H4 (cell line): ENCODE measurements around the gene IGSF21. TPM values are rescaled to one million over a fixed set of nuclear protein-coding genes. Genes with fewer than 3 reads are reported as not detected.

Source experiments
- DNase-seq: peaks from one replicate; pipeline ENCODE4 v3.0.0-alpha.2; 2015; ENCODE audit warnings: low spot score
- total RNA-seq: library from RNA; depleted of rRNA; stranded (reverse); fragments of >200 nt; shearing (Covaris generic); gene quantifications from 2 replicates; pipeline ENCODE4 v1.2.3, GENCODE V29; 2014

The IGSF21 gene
- total RNA-seq, 1 experiment from 2014 or later: not detected

DNA sequence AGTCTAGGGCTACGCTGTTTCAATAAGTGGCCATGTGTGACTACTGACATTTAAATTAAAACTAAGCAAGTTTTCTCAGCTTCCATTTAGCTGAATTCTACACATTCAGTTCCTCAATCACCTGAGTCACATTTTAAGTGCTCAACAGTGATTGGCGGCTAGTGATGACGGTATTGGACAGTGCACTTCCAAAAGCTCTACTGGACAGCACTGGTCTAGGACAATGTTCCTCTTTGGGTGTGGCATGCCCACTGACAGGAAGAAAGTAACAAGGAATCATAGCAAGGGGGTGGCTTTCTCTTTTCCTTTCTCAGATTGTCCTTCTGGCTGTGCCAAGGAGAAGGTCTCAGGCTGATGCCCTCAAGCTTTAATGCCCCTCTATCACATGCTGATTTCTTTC, 11.7 kb downstream of the IGSF21 start:
- DNase-seq: no peak

DNA sequence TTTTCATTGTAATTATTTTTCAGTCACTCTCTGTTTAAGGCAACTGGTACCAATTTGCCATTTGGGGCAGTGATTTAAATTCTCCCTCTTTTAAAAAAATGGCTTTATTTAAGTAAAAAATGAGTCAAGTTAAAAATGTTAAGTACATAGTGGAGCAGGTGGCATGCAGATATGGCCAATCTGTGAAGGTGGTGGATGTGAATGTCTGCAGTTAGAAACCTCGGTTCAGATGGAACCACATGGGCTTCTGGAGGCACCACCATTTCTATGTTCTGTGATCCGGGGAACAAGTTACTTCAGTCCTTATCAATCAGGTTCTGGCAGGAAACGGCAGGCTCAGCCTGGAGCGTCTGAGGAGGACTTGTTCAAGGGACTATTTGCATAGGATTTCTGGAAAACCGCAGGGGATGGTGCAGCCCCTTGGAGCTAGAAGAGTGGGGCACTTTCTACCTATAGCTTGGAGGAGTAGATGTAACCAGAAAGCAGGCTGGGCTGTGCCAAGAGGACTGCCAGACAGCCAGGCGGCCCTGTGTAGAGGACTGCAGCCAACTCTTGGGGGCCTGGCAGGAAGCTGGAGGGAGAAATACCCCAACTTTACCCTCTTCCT, 12.3 kb downstream of the IGSF21 start:
- DNase-seq: no peak

DNA sequence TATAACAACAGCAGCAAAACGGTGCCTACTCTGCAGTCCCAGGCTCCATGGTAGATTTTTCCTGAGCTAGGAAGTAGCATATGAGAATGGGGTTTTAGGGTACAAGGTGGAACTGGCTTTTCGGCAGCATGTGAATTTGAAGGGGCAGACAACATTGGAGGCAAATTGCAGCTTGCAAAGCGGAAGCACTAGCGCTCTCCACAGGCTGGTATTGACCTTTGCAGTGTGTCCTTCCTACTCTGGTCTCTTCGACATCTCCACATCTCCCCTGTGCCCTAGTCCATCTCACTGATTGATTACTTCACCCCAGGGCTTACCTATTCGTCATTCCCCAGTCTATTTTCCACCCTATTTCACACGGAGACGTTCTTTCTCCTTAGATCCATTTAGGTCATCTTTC, 13.0 kb downstream of the IGSF21 start:
- DNase-seq: no peak

DNA sequence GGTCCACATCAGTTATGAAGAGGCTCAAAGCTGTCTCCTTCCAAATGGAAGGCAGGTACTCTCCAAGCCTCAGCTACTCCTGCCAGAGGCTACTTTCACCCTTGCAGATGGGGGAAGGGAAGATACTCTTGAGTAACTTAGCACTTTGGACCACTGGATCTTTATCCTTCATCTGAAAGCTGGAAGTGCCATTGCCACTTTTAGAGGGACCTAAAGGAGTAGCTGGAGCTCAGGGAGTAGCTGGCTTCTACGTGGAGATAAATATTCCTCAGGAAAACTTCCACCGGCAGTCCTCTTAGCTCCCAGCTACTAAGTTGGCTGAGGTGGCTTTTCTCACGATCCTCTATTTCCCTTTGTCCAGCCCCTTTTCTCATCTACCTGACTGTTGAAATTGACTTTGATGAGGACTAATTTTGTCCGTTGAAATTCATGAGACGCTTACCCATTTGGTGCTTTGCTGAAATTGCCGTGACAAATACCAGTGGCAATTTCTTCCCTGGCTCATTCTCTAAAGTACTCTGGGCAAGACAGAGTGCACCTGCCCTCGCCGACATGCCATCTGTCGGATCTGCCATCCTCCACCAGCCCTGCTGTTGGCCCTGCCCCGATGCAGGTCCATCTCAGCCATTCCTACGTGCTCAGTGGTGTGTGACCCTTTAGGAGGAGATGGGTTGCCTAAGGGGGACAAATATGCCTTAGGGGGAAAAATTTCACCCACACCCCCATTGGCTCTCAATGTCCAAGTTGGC, 13.6 kb downstream of the IGSF21 start:
- no peak for DNase-seq

DNA sequence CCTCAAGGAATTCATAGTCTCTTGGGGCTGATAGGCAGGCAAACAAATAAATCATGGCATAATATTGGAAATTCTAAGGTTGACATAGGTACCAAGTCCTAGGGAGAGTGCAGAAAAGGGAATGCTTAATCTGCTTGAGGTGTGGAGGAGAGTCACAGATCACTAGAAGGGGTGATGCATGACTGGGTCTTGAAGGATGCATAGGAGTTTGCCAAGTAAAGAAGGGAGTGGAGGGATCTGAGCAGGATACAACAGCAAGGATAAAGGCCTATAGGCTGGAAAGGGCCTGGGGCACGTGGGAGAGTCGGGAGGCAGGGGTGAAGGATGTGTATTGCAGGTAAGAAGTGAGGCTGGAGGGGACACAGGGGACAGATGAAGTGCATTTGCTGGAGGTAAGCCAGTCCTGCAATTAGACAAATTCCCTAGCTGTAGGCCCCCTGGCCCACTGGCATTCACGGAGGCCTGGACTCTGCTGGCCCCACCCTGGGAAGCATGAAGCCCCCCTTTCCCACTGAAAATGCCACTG, 15.9 kb downstream of the IGSF21 start:
- no peak for DNase-seq

DNA sequence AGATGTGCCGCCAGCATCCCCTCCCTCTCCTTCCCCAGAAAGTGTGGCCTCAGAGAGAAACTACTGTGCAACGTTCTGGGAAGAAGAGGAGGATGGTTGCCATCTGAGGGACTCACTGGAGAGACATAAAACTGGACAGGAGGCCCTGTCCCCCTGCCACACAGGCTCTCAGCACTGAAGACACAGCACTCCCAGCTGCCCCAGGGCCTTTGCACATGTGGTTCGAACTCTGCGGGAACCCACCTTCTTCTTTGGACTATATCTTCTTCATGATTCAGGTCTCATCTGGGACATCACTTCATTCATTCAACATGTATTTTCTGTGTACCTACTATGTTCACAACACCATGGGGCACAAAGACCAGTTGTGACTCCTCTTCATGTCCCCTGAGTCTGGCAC, 17.4 kb downstream of the IGSF21 start:
- no peak for DNase-seq

DNA sequence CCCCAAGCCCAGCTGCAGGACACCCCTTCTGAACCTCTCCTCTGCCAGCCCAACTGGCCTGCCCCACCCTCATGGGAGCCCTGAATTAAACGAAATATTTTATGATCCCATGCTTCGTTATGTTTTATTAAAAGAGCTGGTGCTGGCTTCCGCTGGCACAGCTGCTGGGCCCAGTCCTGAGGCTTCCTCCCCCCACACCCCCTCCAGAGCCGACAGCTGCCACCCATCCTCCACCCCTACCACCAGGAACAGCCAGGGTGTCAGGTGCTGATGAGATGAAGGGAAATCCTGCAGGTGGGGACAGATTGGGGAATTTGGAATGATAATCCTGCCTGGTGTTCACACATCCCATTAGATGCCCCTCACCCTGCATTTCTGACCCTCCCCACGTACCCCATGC, 19.0 kb downstream of the IGSF21 start:
- DNase-seq: no peak

DNA sequence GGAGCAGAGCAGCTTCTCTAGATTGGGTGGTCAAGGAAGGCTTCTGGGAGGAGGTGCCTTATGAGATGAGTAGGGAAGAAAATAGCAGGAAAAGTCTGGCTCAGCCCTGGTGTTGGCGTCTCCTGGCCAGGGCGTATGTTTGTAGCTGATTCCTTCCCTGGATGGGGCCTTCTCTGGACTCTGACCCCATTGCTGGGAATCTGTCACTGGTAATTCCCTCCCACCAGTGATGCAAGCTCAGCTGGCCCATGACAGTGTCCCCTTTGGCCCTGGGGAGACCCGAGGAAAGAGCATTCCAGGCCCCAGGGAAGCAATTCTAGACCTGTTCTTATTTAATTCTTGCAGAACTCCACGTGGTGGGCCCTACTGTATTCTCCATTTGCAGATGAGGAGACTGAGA, 20.7 kb downstream of the IGSF21 start:
- DNase-seq: no peak

DNA sequence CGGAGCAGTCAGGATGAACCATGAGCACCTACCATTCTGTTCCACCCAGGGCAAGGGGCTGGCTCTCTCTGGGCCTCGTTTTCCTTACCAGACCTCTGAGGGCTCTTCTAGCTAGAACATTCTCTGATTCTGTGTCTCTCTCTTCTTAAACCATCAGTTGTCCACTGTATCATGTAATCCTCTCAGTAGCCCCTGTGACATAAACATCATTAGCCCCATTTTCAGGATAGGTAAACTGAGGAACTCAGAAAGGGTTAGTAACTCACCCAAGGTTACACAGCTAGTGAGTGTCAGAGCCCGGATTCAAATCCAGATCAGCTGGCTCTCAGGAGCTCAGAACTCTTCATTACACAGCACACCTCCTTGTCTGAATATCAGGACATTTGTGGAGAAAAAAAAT, 22.8 kb downstream of the IGSF21 start:
- DNase-seq: no peak

DNA sequence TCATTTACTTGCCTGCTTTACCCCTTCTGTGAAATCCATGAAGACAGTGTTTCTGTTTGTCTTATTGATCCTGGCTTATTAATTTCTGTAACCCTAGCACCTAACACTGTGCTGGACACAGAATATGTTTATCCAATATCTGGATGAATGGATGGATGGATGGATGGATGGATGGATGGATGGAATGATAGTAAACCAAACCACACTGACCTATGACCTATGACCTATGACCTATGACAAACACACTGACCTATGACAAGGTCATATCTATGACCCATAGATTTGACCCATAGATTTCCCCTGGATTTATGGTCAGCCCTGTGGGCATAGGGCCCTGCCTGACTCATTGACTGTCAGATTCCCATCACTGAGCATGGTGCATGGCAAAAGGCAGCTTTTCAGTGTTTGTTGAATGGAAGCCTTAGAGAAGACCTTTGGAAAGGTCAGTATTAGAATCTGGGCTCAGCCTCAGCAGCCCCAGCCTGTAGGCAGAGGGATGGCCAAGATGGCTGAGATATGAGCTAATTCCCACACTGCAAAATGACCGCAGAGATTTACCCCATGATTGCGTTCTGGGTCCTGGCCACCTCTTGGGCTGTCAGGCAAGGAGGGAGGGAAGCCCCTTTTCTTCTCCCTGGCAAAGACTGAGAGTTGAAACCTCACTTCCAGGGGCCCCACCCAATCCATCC, 24.6 kb downstream of the IGSF21 start:
- no peak for DNase-seq

DNA sequence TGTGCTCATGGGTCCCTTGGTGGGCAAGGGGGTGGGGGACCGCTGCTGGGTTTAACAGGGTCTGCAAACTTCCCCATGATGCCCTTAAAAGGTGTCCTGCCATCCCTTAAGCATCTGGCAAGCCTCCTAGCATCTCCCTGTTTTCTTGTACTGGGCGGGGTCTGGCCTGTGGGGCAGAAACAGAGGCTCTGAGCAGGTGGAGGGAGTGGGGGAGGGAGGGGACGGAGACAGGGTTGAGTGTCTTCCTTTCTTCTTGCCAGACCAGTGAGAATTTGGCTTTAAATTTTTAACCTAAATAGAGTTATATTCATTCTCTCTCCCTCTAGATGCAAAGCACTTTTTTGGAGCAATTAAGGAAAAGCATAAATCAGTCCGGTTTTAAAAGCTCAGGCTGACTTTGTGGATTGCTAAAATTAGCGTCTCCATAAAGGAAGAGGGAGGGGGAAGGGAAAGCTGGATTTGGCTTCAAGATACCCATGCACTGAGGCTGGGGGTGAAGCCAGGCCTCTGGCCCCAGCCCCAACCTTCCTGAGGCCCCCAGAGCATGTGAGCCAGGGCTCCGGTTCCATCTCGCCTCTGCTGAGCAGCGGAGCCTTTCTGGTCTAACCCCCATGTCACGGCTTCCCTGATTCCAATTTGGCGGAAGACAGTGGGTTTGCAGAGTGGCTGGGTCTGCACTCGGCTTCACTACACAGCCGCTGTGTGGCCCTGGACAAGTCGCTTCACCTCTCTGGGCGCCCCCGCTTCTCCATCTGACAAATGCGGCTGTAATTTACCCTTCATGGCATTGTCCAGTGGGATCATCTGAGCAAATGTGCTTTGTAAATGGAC, 25.3 kb downstream of the IGSF21 start:
- no peak for DNase-seq

DNA sequence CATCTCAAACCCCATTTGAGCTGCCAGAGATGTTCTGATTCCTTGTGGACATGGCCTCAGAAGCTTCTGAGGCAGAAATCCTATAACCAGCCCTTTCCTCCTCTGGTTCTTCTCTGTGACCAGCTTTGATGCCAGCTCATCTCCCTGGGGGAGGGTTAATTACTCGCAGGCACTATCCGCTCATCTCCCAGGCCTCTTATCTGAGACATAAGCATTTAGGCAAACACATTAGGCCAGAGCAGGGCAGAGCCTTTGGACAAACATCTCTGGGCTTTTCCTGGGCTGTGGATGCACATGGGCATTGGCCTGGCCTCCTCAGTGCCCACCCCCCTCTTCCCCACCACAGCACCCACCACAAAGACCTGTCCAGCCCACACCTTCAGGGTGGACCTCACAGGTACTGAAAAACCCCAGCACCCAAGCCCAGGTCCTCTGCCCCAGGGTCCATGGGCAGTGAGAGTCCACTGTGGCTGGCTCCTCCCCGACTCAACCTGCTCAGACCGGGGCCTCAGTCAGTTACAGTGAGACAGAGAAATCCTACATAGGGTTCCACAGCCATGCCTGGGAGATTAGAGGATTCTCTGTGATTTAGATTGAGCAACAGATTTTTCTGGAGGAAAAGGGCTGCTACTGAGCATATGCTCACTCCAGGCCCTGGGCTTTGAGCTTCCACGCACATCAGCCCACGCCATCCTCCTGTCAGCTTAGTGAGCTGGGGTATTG, 26.9 kb downstream of the IGSF21 start:
- no peak for DNase-seq

DNA sequence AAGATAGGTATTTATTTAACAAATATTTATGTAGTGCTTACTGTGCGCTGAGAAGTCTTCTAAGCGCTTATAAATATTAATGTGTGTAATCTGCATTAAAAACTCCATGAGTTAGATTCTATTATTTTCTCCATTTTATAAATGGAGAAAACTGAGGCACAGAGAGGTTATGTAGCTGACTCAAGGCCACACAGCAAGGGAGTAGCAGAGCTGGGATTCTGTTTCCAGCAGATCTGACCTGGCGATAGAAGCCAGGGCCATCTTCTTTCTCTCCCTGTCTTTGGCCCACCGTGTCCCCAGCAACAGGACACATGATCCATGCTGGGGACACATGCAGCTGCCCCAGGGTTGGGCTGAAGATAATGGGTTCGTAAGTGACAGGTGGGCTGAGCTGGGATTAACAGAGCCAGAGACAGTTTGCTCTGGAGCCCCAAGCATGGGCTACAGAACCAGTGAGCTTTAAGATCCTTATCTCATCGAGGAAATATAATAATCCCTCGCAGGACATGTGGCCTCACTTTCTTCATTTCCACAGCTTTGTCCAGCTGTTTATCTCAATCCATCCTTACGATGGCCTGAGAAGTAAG, 30.3 kb downstream of the IGSF21 start:
- no peak for DNase-seq

DNA sequence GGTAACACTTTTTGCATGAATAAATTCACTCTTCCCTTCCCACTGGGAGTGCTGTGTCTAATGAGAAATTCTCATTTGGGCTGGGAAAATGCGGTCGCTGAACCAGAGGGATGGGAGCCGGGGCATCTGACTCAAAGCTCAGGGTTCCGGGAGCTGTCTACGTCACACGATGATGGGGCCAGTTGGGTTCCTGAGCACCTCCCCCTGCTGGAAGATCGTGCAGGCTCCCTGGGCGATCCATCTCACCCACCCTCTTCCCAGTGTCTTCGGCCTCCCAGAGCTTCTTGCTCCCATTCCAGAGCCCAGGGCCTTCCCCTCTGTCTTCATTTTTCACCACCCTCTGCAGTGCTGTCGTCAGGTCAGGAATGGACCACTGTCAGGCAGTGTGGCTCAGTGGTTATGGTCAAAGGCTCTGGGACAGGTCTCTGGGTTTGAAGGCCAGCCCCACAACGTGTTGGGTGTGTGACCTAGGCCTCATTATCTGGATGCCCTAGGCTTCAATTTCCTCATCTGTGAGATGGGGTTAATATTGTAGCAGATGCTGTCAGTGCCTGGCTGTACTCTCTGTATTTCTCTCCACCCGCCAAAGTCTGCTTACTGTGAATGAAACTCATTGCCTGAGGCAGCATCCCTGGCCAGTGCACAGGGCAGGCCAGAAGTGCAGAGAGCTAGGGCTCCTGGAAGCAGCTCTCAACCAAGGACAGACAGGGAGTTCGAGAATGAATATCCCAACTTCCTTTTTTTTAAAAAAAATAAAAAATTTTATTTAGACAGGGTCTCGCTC, 31.8 kb downstream of the IGSF21 start:
- no peak for DNase-seq

DNA sequence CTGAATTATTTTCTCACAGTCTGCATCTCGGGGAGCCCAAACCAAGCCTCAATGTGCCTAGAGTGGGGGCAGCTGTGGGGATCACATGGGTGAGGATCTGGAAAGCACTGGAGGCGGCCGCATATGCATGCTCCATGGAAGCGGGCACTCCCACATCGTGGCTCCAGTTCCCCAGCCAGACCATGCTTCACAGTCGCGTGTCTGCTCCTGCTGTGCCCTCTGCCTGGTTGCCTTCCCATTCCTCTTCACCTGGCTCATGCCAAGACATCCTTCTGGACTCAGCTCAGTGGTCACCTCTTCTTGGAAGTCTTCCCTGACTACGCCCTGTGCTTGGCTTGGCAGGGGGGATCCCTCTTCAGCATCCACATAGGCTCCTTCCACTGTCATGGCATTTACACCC, 32.8 kb downstream of the IGSF21 start:
- DNase-seq: no peak

DNA sequence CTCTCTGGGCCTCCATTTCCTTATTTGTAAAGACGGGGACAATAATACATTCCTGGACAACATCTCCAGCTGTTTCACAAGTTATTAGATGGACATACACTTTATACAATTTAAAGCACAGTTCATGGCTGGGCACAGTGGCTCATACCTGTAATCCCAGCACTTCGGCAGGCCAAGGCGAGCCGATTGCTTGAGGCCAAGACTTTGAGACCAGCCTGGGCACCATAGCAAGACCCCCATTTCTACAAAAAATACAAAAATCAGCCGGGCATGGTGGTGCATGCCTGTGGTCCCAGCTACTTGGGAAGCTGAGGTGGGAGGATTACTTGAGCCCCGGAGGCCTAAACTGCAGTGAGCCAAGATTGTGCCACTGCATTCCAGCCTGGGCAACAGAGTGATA, 34.1 kb downstream of the IGSF21 start:
- no peak for DNase-seq

DNA sequence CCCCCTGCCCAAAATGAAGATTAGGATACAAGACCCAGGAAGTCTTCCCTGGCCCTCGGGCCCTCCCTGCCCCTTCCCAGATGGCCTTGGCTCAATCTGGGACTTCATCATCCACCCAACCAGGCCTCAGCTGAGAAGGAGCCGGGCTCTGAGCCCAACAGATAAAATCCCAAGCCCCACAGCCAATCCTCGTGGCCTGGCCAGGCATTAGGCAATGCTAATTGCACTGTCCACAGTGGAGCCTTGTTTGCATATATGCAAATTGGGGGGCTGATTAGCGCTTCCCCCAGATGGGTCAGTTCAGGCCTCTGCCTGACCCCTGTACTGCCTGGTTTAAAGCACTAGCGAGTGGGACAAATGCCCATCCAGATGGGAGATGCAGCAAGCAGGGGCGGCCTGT, 34.9 kb downstream of the IGSF21 start:
- no peak for DNase-seq

DNA sequence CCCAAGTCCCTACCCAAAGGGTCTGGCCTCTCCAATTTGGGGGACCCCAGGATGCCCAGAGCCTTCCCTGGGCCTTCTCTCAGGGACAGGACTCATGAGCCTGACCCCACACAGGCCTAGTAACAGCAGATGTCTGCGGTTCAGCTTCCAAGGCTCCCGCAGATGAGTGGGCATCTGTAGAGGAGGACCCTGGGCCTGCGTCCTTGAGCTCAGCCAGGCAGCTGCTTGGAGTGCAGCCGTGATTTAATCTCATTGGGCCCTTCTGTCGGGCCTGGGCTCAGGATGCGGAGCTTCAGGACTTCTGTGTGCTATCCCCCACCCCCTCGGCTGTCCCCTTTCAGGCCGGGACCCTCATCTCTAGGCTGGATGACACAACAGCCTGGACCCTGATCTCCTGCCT, 35.4 kb downstream of the IGSF21 start:
- DNase-seq: no peak

DNA sequence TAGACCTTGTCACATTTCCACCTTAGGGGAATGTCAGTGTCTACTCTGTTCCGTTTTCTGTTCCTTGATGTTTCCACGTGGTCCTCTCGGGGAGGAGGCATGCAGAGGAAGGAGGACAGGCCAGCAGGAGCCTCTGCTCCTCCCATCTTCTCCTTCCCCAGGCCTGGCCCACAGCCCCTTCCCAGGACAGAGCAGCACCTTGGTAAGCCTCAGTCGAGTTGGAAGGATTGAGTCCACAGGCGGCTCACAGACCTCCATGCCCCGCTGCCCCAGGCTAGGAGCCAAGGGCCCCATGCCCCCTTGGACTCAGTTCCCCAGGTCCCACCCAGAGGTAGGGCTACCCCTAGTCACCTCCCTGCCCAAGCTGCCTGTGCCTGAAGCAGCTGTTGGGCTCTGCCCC, 36.5 kb downstream of the IGSF21 start:
- no peak for DNase-seq
